ENCODE measurements around the gene COIL.
"Not testable (repeated sequence)": the region's sequence is repeated elsewhere in the genome, so short reads cannot be mapped to it uniquely, and the experiment has no call there.

COIL gene

DNA sequence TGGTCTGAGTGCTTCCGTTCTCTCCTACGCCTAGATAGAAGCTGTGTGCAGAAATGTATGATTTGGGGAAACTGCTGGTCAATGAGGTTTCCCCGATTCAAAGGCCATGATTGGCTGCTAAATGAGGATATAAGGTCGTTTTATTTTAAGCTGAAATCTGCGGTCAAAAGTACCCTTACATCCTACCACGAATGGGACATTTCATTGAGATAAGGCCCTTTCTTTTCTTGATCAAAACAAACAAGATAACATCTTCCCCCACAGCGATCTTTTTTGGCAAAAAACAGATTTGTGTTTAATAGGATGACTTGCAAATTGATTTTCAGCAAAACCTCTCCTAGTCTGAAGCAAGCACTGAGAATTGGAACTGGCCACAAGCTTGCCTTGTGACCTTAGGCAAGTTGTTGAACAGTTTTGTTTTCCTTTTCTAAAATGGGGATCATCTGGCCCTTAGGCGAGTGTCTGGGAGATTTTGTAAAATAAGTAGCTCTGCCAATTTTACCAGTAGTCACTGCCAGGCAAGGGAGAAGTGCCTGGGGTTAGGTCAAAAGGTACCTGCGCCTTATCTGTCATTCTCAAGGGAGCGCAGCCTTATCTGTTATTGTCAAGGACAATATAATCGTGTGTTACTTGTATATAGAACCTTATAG is 17.7 kb upstream of the COIL start:
- DNase-seq = no peak

DNA sequence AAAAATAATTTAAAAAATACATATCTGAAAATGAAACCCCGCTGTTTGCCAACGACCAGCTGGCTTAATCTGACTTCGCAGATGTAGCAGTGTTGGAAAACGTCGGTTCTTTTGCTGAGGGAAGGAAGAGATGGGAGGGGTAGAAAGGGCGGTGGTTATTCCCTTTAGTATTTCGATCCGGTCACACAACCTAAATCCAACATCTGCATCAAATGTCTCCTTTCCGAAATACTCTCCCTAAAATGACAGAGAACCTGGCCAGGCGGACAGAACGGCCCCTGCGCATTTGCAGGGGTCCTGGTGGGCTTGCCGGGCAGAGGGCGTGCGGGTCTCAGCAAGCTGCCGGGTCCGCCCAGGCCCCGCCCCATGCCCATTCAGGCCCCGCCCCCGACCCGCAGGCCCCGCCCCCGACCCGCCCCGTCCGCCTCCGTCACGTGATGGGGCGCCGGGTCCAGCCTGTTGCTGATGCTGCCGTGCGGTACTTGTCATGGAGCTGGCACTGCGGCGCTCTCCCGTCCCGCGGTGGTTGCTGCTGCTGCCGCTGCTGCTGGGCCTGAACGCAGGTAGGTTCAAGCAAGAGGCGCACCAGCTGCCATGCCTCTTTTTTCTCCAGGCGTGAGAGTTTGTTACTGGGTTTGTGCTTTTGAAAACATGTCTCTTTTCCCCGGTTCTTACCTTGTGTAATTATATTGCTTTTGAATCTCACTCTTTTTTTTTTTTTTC is 17.0 kb upstream of the COIL start, which contains the start of gene SCPEP1:
Gene SCPEP1, plus strand, starts transcription at position 459 of the 723 bp plus-strand sequence. Its CDS starts 29 bp downstream, at position 488.
- no peak for DNase-seq

DNA sequence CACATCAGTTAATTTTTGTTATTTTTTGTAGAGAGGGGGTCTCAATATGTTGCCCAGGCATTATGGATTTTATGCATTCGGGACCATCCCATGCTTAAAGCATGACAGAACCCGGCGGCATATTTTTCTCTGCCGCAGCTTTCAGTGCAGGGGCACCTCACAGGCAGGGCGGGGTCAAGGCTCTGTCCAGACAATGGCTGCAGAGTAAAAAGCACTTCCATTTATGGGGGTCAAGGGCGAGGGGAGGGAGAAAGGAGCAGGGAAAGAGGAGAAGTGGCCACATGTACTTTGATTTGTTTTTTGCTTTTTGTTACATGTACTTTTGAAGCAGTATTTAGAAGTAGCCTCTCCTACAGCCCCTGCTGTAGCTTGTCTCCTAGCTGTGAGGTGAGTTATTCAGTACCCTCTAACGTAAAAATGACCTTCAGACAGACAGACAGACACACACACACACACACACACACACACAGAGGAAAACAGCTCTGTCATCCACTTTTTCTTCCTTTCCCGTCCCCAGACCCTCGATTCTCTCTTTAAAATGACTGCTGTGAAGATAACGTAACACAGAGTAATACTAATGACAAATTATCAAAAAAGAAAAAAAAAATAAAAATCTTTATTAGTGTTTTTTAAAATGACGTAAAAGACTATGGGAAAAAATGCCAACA is 16.2 kb upstream of the COIL start:
- DNase-seq = no peak

DNA sequence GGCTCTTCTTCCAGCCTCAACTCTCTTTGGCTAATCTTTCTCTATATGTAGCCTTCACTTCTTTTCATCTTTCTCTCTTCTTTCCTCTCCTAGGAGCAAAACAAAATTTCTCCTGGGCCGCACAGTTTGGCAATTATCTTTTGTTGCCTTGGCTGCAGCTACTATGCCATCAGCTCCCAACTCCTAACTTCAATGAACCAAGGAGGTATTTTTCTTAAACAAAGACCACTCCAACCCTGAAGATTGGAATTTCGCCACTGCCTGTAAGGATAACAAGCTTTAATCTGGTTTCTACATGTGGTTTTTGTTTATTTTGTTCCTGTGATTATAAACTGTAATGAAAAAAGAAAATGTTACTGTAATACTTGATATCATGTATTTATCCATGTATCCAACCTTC is 14.8 kb upstream of the COIL start:
- DNase-seq = no peak

DNA sequence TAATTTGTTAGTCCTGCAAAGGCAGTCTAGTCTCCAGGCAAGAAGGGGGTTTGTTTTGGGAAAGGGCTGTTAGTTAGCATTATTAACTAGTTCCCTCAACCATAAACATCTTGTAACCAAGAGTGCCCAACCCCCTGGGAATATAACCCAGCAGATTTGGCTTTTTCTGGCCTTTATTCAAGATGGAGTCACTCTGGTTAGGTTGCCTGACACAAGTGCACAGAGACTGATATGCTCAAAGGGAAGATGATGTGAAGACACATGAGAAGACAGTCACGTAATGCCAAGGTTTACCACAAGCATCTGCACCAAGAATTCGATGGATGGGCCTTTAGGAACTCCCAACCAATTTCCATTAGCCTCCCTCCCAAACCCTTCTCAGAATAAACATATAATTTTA is 13.2 kb upstream of the COIL start:
- no peak for DNase-seq

DNA sequence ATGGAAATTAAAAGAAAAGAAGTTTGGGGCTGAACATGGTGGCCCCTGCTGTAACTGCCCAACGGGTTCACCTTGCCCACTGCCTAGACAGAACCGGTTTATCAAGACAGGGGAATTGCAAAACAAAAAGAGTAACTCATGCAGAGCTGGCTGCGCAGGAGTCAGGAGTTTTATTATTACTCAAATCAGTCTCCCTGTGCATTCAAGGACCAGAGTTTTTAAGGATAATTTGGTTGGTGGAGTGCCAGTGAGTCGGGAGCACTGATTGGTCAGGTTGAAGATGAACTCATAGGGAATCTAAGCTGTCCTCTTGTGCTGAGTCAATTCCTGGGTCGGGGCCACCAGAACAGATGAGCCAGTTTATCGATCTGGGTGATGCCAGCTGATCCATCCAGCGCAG is 12.7 kb upstream of the COIL start:
- no peak for DNase-seq

DNA sequence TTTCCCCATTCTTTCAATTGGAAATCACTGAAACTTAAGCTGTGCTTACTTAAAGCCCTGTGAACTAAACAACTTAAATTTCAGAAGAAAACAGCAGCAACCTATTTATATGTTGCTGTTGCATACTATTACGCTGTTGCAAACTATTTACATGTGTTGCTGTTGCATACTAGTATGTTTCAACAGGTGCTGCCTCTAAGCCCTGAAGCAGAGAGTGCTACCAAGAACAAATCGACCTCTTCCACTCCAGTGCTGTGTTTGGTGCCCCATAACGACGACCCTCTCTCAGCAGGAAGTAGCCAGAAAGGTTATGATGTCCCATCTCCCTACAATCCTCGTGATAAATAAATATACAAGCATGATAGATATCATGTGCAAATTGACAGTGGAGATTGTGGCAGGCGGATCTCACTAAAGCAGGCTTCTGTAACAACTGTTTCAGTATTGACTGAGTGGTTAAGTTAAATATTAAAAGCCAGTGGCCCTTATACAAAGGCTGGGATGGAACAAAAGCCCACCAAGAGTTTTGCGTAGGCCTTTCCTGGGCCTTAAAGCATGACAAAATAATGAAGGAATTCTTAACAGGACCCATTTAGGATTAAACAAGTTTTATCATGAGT is 11.4 kb upstream of the COIL start:
- no peak for DNase-seq

DNA sequence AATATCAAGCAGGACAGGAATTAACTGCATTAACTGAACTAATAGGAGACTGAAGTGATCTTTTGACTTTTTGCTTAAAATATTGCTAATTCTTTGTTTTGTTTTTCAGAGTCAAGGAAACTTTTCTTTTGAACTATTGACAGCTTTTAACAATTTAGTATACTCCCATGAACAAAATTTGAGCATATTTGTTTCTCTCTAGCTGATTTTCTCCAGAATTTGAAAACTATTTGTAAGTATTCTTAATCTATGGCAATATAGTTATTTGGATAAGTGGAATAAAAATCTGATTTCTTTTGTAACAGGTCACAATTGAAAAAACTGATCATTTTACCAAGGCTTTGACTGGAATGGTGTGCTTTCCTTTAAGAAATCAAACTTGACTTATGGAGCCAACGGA is 10.1 kb upstream of the COIL start:
- DNase-seq = no peak

DNA sequence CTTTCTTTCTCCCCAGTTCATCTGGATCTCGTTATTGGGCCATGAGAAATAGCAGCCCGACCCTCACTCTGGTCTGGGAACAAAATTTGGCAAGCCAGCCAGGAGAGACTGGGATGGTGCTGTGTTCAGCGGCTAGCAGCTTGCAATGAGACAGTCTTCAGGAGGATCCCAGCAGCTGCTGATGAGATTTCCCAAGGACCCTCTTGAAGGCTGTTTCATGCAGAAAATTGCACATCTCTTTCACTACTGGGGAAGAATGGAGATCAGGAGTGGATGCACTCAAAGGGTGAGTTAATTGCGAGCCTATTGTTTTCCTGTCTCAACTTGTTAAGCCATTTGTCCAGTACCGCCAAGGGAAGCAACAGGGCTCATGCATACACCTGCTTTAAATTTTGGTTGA is 5.5 kb upstream of the COIL start:
- no peak for DNase-seq

DNA sequence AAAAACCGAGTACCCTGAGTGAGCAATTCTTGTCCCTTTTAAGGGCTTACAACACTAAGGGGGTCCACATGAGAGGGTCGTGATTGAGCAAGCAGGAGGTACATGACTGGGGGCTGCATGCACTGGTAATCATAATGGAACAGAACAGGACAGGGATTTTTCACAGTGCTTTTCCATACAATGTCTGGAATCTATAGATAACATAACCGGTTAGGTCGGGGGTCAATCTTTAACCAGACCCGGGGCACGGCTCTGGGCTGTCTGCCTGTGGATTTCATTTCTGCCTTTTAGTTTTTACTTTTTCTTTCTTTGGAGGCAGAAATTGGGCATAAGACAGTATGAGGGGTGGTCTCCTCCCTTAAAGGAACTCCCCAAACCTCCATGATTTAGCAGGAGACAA is 4.8 kb upstream of the COIL start:
- DNase-seq = not testable (repeated sequence)

DNA sequence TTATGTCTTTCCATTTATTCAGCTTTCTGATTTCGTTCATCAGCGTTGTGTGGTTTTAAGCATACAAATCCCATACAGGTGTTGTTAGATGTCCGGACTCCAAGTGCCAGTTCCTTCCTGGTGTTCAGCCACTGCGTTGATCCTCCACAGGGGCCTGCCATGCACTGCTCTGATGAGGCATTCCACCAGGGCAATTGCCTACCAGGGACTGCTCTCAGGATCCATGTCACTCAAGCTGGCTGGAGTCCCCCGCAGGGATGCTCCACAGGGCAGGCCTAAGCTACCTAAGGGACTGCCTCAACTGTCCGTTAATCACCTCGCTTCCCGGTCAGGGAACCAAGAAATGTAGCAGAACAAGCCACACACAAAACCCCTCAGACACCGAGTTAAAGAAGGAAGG is 4.4 kb upstream of the COIL start:
- DNase-seq = not testable (repeated sequence)

DNA sequence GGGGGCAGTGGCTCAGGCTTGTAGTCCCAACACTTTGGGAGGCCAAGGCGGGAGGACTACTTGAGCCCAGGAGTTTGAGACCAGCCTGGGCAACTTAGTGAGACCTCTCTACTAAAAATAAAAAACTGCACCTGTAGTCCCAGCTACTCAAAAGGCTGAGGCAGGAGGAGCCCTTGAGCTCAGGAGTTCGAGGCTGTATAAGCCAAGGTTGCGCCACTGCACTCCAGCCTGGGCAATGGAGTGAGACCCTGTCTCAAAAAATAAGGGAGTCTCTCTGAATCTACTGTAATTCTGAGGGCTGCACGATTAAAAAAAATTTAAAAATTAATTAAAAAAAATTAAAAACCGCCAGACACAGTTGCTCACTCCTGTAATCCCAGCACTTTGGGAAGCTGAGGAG is 3.9 kb downstream of the COIL start:
- no peak for DNase-seq

DNA sequence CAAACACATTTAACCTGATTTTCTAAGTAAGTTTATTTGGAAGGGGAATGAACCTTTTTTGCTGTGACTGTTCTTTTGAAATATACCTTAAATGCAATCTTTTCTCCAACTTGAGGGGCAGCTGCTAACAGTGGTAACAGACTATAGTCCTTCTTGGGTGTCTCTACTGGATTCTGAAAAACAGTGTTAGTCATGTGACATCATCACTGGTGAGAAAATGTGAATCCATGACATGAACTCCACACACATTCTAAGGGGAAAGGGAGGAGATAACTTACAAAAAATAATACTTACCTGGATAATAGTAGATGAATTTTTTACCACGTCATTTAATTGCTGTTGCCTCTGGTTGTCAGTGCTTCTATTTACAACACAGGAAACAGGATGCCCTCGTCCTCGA is 11.3 kb downstream of the COIL start:
- DNase-seq = no peak

DNA sequence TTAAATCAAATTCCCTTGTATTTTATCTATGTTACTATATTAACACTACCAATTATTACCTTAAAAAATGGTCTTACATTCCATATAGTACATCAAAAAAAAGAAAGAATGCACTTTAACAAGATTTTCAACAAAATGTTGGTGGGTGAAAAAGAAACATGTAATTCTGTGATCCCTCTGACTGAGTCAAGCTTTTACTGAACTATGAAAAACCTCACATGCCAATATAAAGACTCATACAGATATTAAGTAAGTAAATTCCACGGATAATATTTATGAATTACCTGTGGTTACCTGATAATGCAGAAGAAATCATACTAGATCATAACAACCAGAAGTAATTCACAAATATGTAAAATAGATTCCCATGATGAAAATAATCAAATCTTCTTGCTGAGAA is 12.4 kb downstream of the COIL start:
- no peak for DNase-seq

DNA sequence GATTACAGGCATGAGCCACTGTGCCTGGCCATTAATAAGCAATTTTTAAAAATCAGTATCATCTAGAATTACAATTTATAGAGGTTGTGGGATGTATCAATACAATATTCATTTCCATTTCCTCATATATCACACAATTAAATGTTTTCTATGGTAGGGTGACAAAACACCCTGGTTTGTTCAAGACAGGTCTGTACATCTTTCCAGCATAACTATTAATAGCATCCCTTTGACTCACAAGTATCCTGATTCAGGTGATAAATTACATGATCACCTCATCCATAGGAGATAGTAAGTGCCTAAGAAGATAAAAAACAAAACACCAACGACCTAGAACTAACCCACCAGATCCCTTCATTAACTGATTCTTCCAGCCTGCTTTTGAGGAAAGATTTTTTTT is 13.1 kb downstream of the COIL start:
- no peak for DNase-seq

DNA sequence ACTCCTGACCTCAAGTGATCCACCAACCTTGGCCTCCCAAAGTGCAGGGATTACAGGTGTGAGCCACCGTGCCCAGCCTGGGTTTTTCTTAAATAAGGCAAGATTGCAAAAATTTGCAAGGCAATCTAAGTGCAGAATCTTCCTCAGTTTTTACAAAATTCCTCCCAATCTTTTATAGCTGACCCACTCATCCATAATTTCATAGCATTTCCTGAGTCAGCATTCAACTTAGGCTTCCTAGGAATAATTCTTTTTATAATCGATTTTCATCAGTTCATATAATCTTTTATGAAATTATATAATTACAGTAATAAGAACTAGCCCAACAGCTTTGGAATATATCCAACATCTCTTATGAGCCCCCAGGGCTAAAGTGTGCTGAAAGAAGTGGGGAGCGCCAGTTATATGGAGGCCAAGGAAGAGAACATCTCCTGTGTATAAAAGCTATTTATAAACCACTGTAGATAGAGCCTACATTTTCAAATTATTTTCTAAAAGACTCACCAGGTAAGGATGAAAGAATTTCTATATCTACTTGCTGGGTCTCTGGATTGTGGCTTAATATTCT is 14.8 kb downstream of the COIL start:
- no peak for DNase-seq

DNA sequence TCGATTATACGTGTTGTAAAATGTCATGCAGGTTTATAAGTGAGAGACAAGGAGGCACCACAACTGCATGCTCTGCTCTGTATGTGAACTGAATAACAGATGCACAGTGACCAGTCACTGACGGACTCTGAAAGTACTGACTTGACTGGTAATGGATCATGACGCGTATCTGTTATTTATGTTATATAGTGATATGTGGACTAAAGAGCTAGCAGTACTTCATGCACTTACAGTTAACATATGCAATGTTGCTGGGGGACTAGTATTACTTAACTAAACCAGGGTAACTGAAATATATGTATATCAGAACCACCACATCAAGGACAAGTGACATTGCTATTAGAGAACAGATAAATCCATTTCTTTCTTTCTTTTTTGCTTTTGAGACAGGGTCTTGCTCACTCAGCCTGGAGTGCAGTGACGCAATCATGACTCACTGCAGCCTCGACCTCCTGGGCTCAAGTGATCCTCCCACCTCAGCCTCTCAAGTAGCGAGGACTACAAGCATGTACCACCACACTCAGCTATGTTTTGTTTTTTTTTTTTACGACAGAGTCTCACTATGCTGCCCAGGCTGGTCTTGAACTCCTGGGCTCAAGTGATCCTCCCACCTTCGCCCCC is 17.2 kb downstream of the COIL start:
- DNase-seq = no peak

DNA sequence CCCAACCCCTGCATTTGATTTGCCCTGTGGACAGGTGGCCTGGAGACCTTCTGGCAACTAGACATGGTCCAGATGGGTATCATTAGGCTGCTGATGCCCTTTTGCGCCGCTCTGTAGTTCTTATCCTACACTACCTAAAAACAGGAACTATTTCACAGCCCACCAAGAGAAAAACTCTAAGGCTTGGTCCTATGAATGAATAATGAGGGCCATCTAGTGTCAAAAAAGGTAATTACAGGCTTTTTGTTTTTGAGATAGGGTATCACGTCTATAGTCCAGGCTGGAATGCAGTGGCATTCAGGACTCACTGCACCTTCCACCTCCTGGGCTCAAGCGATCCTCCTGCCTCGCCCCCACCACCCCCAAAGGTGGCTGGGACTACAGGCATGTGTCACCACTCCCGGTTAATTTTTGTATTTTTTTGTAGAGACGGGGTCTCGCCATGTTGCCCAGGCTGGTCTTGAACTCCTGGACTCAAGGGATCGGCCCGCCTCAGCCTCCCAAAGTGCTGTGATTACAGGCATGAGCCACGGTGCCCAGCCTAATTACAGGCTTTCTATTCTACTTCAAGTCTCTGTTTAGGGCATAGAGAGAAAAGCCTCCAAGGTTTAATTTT is 20.9 kb downstream of the COIL start:
- DNase-seq = peak; percentile 71

DNA sequence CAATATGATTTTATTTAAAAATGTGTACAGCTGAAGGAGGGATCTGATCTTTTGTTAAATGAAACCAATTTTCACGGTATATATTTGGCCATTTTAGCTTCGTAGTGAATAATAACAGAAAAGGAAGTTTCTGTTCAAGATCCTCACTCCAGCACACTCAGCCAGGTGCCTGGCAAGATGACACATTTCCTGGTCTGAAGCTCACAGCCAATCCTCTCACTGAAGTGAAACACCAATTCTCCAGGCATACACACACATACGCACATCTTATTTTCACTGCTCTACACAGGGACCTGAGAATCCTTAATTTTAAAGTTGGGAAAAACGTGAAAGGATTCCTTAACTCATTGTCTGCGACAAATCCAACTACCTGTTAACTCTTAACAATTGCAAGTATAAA is 22.6 kb downstream of the COIL start:
- DNase-seq = not testable (repeated sequence)

DNA sequence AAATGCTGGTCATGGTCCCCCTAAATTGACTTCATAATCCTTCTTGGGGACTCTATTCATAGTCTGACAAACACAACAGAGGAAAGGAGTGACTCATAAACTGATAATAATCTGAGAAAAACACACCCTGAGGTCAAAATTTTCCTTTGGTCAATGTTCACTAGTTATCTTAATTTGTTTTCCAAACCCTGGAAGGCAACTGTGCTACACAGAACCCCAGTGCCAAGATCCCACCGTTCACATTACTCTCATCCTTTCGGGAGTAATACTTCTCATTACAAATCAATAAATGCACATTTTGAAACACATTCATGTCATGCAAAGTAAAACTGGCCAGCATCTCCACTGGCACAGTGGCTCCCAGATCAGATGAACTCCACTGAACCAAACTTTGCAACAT is 23.2 kb downstream of the COIL start:
- no peak for DNase-seq

DNA sequence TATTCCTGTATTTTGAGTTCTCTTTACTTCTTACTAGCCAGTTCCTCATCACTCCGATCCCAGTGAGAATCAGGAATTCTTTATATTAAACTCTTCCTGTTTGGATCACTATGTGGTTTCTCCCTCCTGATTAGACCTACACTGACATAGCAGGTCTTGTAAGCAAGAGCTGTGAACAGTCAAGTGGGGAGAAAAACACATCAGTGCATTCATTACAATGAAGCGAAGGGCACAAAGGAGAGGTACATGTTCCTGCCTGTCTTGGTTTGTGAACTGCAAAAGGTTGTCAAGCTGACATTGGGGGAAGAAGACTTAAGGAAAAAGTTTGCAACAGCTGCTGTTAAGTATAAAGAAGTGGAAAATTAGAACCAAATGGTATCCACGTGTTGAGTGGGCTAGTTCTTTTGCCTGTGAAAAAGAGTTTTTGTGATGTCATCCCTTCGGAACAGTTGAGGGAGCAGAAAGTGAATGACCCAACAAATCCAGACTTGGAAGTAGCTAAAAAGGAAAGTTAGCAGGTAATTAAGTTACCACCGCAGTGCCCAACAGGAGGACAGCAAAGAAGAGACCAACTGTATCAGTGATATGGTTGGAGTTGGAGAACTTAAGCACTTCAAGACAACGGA is 24.0 kb downstream of the COIL start:
- no peak for DNase-seq

DNA sequence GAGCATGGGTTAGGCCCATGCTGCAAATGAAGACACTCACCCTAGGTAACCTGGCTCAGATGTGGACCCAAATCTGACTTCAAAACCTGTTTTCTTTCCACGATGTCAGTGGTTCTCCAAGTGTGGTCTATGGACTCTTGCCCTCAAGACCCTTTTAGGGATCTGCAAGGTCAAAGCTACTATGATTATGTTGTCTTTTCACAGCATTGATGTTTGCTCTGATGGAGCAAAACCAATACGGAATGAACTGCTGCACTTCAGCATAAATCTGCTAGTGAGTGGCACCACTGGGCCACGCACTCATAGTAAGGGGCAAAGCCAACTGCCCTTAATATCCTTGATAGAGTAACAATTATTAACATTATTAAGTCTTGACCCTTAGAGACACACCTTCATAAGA is 25.4 kb downstream of the COIL start:
- DNase-seq = no peak

Data from SIG-M5 (cell line).